ENCODE measurements around the gene VAV1. TPM values are rescaled to one million over a fixed set of nuclear protein-coding genes. Genes with fewer than 3 reads are reported as not detected.
"Not testable (repeated sequence)": the region's sequence is repeated elsewhere in the genome, so short reads cannot be mapped to it uniquely, and the experiment has no call there.

VAV1 gene
- total and polyA plus RNA-seq, 4 experiments from 2014 or later, result 16.0 to 87.6 (median 53.2) TPM

DNA sequence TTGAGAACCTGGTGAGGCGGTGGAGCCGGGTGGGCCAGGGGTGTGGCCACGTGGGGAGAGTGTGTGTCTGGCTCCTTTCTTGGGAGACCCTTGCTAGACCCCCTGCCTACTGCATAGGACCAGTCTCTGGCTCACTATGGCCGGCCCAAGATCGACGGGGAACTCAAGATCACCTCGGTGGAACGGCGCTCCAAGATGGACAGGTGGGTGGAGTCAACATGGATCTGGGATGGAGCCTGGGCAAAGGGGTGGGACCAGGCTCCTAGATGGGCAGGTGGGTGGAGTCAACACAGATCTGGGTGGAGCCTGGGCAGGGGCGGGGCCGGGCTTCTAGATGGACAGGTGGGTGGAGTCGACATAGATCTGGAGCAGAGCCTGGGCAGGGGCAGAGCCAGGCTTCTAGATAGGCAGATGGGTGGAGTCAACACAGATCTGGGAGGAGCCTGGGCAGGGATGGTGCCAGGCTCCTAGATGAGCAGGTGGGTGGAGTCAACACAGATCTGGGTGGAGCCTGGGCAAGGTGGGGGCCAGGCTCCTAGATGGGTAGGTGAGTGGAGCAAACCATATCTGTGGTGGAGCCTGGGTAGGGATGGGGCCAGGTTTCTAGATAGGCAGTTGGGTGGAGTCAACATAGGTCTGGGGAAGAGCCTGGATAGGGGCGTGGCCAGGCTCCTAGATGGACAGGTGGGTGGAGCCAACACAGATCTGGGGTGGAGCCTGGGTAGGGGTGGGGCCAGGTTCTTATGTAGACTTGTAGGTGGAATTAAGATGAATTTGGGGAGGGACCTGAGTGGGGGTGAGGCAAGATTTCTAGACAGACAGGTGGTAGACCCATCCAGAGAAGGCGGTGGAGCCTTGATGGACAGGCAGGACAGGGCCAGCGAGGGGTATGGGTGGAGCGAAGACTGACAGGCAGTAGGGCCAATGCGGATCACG lies 56.5 kb downstream of the VAV1 start:
- Mint-ChIP-seq H3K9me3 (no peaks in the 10 kb centered on the region), H3K4me3 (no peak overlapping the region), H3K36me3 (peaks cover 61 to 78% of the 10 kb centered on the region in 2 donors), H3K27me3 (no peaks in the 10 kb centered on the region), H3K27ac (peak overlapping the region; percentile 30 to 87 (median 74)), H3K4me1 (peaks cover 0 to 10% (median 6%) of the 10 kb centered on the region in 4 donors)
- Histone ChIP-seq H3K36me3 (ENCODE audit: insufficient read depth, low read length) (peaks cover 87% of the 10 kb centered on the region), H3K9me3 (ENCODE audit: control insufficient read depth in 1 of 2, low read length in 2 of 2) (no peaks in the 10 kb centered on the region), H3K27me3 (ENCODE audit: insufficient read depth, low read length) (no peaks in the 10 kb centered on the region), H3K4me1 (ENCODE audit: insufficient read depth, low read length) (no peaks in the 10 kb centered on the region), H3K27ac (ENCODE audit: low read depth, low read length) (no peak overlapping the region), H3K4me3 (ENCODE audit: low read length in 2 of 2) (no peak overlapping the region)
- ChIA-PET CTCF (ENCODE audit: partially characterized antibody) (no interaction called here), POLR2A (ENCODE audit: partially characterized antibody) (no interaction called here)
- peak in 4 of 5 donors; percentile 5 to 49 (median 12) for DNase-seq
- intact Hi-C loops (cut with micrococcal nuclease), result no loop called here

DNA sequence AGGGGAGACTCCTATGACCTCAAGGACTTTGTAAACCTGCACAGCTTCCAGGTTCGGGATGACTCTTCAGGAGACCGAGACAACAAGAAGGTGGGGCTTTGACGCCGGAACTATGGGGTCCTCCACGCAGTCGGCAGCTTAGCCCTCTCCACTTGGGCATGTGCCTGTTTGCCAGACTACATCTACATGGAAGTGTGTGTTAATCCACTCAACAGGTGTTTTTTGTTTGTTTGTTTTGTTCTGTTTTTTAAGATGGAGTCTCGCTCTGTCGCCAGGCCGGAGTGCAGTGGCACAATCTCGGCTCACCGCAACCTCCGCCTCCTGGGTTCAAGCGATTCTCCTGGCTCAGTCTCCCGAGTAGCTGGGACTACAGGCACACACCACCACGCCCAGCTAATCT lies 57.3 kb downstream of the VAV1 start:
- intact Hi-C loops (cut with micrococcal nuclease); H3K4me3 ChIP-seq (ENCODE audit: low read length in 2 of 2); H3K9me3 Mint-ChIP-seq; H3K27ac ChIP-seq (ENCODE audit: low read depth, low read length); H3K9me3 ChIP-seq (ENCODE audit: control insufficient read depth in 1 of 2, low read length in 2 of 2); H3K27me3 Mint-ChIP-seq; DNase-seq; H3K4me1 Mint-ChIP-seq; H3K4me3 Mint-ChIP-seq; H3K4me1 ChIP-seq (ENCODE audit: insufficient read depth, low read length); H3K27me3 ChIP-seq (ENCODE audit: insufficient read depth, low read length); POLR2A ChIA-PET (ENCODE audit: partially characterized antibody): not testable (repeated sequence)
- peak overlapping the region in 4 of 7 donors; percentile 23 to 87 (median 52) for H3K27ac Mint-ChIP-seq
- peaks cover 80% of the 10 kb centered on the region for H3K36me3 ChIP-seq (ENCODE audit: insufficient read depth, low read length)
- CTCF ChIA-PET (ENCODE audit: partially characterized antibody), result interaction anchor here (1.3 kb wide), 1 partner anchor 31 kb away, joined by 3 read pairs; no protein-coding TSS in a partner anchor
- H3K36me3 Mint-ChIP-seq, result peaks cover 53 to 70% of the 10 kb centered on the region in 2 donors

DNA sequence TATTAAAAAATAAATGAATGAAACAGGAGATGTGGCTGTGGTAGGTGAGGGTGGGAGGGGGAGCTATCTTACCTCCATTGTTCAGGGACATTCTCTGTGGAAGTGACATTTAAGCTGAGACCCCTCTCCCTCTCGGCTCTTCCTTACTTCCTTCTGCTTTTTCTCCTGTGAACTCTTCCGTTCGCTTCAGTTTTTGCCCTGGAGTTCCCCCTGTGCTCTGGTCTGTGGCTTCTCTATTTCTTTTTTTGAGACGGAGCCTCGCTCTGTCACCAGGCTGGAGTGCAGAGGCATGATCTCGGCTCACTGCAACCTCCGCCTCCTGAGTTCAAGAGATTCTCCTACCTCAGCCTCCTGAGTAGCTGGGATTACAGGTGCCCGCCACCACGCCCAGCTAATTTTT lies 58.6 kb downstream of the VAV1 start:
- peaks cover 81% of the 10 kb centered on the region for H3K36me3 ChIP-seq (ENCODE audit: insufficient read depth, low read length)
- DNase-seq; H3K4me3 ChIP-seq (ENCODE audit: low read length in 2 of 2); H3K27me3 Mint-ChIP-seq; H3K4me1 ChIP-seq (ENCODE audit: insufficient read depth, low read length); intact Hi-C loops (cut with micrococcal nuclease); H3K9me3 Mint-ChIP-seq; CTCF ChIA-PET (ENCODE audit: partially characterized antibody); H3K9me3 ChIP-seq (ENCODE audit: control insufficient read depth in 1 of 2, low read length in 2 of 2); H3K4me3 Mint-ChIP-seq; H3K27ac Mint-ChIP-seq; H3K27me3 ChIP-seq (ENCODE audit: insufficient read depth, low read length); H3K27ac ChIP-seq (ENCODE audit: low read depth, low read length); H3K4me1 Mint-ChIP-seq: not testable (repeated sequence)
- POLR2A ChIA-PET (ENCODE audit: partially characterized antibody), result interaction anchor here (1.1 to 1.2 kb wide), 2 partner anchors 18 to 30 kb away, joined by 3 read pairs; no protein-coding TSS in a partner anchor
- peaks cover 54 to 70% of the 10 kb centered on the region in 2 donors for H3K36me3 Mint-ChIP-seq

DNA sequence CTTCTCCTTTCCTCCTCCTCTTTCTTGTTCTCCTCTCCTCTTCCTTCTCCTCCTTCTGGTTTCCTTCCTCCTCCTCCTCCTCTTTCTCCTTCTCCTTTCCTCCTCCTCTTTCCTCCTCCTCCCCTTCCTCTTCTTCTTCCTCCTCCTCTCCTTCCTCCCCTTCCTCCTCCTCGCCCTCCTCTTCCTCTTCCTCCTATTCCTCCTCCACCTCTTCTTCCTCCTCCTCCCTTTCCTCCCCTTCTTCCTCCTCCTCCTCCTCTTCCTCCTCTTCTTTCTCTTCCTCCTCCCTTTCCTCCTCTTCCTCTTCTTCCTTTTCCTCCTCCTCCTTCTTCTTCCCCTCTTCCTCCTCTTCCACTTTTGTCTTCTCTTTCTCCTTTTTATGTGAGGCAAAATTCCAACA lies 59.9 kb downstream of the VAV1 start:
- H3K9me3 Mint-ChIP-seq, result peaks cover 0 to 3% (median 0%) of the 10 kb centered on the region in 8 donors
- Histone ChIP-seq H3K27me3 (ENCODE audit: insufficient read depth, low read length) (no peaks in the 10 kb centered on the region), H3K4me3 (ENCODE audit: low read length in 2 of 2) (no peak overlapping the region), H3K27ac (ENCODE audit: low read depth, low read length) (no peak overlapping the region), H3K4me1 (ENCODE audit: insufficient read depth, low read length) (no peaks in the 10 kb centered on the region), H3K36me3 (ENCODE audit: insufficient read depth, low read length) (peaks cover 83% of the 10 kb centered on the region), H3K9me3 (ENCODE audit: control insufficient read depth in 1 of 2, low read length in 2 of 2) (no peaks in the 10 kb centered on the region)
- H3K27me3 Mint-ChIP-seq, result no peaks in the 10 kb centered on the region
- peak overlapping the region in 3 of 7 donors; percentile 48 to 70 (median 67) for H3K27ac Mint-ChIP-seq
- CTCF ChIA-PET (ENCODE audit: partially characterized antibody), result no interaction called here
- POLR2A ChIA-PET (ENCODE audit: partially characterized antibody), result interaction anchor here (1.2 kb wide), 1 partner anchor 31 kb away, joined by 3 read pairs; no protein-coding TSS in a partner anchor
- intact Hi-C loops (cut with micrococcal nuclease), result no loop called here
- no peak overlapping the region for H3K4me3 Mint-ChIP-seq
- H3K4me1 Mint-ChIP-seq, result peaks cover 5 to 17% (median 7%) of the 10 kb centered on the region in 4 donors
- no peak for DNase-seq
- H3K36me3 Mint-ChIP-seq, result peaks cover 58 to 73% of the 10 kb centered on the region in 2 donors

DNA sequence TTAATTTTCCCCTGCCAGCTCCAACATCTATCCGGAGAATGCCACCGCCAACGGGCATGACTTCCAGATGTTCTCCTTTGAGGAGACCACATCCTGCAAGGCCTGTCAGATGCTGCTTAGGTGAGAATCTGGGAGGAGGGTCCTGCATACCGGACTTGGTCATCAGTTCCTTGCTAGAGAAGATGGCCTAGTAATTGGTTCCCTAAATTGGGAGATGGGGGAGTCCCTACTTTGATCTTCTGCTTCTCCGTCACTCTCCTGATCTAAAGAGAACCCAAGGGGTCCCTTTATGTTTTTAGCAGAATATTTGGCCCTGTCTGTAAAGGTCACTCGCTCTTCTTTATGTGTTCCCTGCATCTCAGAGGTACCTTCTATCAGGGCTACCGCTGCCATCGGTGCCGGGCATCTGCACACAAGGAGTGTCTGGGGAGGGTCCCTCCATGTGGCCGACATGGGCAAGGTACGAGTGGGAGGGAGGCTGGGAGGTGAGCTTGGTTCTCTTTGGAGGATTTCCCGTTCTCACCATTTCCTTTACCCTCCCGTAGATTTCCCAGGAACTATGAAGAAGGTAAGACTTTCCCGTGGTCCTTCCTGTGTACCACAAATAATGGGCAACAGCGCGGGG lies 60.8 kb downstream of the VAV1 start:
- no peaks in the 10 kb centered on the region for H3K27me3 Mint-ChIP-seq
- Histone ChIP-seq H3K9me3 (ENCODE audit: control insufficient read depth in 1 of 2, low read length in 2 of 2) (no peaks in the 10 kb centered on the region), H3K36me3 (ENCODE audit: insufficient read depth, low read length) (peaks cover 76% of the 10 kb centered on the region), H3K27me3 (ENCODE audit: insufficient read depth, low read length) (no peaks in the 10 kb centered on the region), H3K4me1 (ENCODE audit: insufficient read depth, low read length) (no peaks in the 10 kb centered on the region), H3K4me3 (ENCODE audit: low read length in 2 of 2) (no peak overlapping the region), H3K27ac (ENCODE audit: low read depth, low read length) (no peak overlapping the region)
- peak overlapping the region in 1 of 8 donors; percentile 20 for H3K4me3 Mint-ChIP-seq
- intact Hi-C loops (cut with micrococcal nuclease), result no loop called here
- no peak for DNase-seq
- peaks cover 0 to 3% (median 0%) of the 10 kb centered on the region in 8 donors for H3K9me3 Mint-ChIP-seq
- POLR2A ChIA-PET (ENCODE audit: partially characterized antibody), result no interaction called here
- CTCF ChIA-PET (ENCODE audit: partially characterized antibody), result interaction anchor here (0.7 to 1.0 kb wide), 2 partner anchors 14 to 96 kb away, joined by 3 read pairs; partner anchors contain the start of gene GPR108
- peaks cover 62 to 74% of the 10 kb centered on the region in 2 donors for H3K36me3 Mint-ChIP-seq
- H3K27ac Mint-ChIP-seq, result peak overlapping the region in 3 of 7 donors; percentile 10 to 58 (median 41)
- peaks cover 5 to 19% (median 11%) of the 10 kb centered on the region in 4 donors for H3K4me1 Mint-ChIP-seq

DNA sequence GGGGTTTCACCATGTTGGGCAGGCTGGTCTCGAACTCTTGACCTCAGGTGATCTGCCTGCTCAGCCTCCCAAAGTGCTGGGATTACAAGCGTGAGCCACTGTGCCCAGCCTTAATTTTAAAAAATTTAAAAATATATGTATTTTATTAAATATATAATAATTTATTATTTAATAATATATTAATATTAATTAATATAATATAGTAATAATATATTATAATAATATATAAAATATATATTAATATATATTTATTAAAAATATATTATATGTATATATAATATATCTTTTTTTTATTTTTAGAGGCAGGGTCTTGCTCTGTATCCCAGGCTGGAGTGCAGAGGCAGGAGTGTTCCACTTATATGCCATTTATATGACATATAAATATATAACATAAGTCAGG lies 61.9 kb downstream of the VAV1 start:
- Mint-ChIP-seq H3K36me3 (peaks cover 53 to 66% of the 10 kb centered on the region in 2 donors), H3K27me3 (no peaks in the 10 kb centered on the region), H3K4me3 (no peak overlapping the region), H3K4me1 (peaks cover 0 to 15% (median 11%) of the 10 kb centered on the region in 4 donors), H3K27ac (no peak overlapping the region), H3K9me3 (peaks cover 0 to 3% (median 0%) of the 10 kb centered on the region in 8 donors)
- no peak overlapping the region for H3K27ac ChIP-seq (ENCODE audit: low read depth, low read length)
- intact Hi-C loops (cut with micrococcal nuclease), result no loop called here
- no peak overlapping the region for H3K4me3 ChIP-seq (ENCODE audit: low read length in 2 of 2)
- no peak for DNase-seq
- H3K36me3 ChIP-seq (ENCODE audit: insufficient read depth, low read length), result peaks cover 66% of the 10 kb centered on the region
- ChIA-PET POLR2A (ENCODE audit: partially characterized antibody) (interaction anchor here (1.9 kb wide), 1 partner anchor 33 kb away, joined by 4 read pairs; no protein-coding TSS in a partner anchor), CTCF (ENCODE audit: partially characterized antibody) (no interaction called here)
- H3K9me3 ChIP-seq (ENCODE audit: control insufficient read depth in 1 of 2, low read length in 2 of 2), result no peaks in the 10 kb centered on the region
- no peaks in the 10 kb centered on the region for H3K4me1 ChIP-seq (ENCODE audit: insufficient read depth, low read length)
- no peaks in the 10 kb centered on the region for H3K27me3 ChIP-seq (ENCODE audit: insufficient read depth, low read length)

DNA sequence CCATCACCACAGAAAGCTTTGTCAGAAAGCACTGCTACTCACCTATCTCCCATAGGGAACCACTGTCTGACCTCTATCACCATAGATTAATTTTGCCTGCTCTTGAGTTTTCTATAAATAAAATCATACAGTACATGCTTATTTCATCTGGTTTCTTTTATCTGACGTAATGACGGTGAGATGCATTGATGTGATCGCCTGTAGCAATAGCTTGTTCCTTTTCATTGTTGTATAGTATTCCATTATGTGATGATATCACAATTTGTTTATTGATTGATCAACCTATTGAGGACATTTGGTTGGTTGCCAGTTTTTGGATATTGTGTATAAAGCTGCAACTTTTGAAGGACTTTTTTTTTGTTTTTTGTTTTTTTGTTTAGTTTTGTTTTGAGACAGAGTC lies 63.0 kb downstream of the VAV1 start:
- no peak for DNase-seq
- no peak overlapping the region for H3K27ac ChIP-seq (ENCODE audit: low read depth, low read length)
- Mint-ChIP-seq H3K36me3 (peaks cover 55 to 60% of the 10 kb centered on the region in 2 donors), H3K4me1 (peaks cover 0 to 15% (median 10%) of the 10 kb centered on the region in 4 donors), H3K27ac (no peak overlapping the region), H3K27me3 (no peaks in the 10 kb centered on the region), H3K4me3 (no peak overlapping the region), H3K9me3 (peaks cover 0 to 3% (median 0%) of the 10 kb centered on the region in 8 donors)
- H3K4me3 ChIP-seq (ENCODE audit: low read length in 2 of 2), result no peak overlapping the region
- H3K36me3 ChIP-seq (ENCODE audit: insufficient read depth, low read length), result peaks cover 56% of the 10 kb centered on the region
- no peaks in the 10 kb centered on the region for H3K9me3 ChIP-seq (ENCODE audit: control insufficient read depth in 1 of 2, low read length in 2 of 2)
- no peaks in the 10 kb centered on the region for H3K27me3 ChIP-seq (ENCODE audit: insufficient read depth, low read length)
- intact Hi-C loops (cut with micrococcal nuclease), result no loop called here
- ChIA-PET POLR2A (ENCODE audit: partially characterized antibody) (interaction anchor here (0.5 to 1.9 kb wide), 3 partner anchors 8 to 34 kb away, joined by 3 to 4 read pairs (median 3); no protein-coding TSS in a partner anchor), CTCF (ENCODE audit: partially characterized antibody) (no interaction called here)
- no peaks in the 10 kb centered on the region for H3K4me1 ChIP-seq (ENCODE audit: insufficient read depth, low read length)
